ENCODE results near the gene RRAD.

The RRAD gene

DNA sequence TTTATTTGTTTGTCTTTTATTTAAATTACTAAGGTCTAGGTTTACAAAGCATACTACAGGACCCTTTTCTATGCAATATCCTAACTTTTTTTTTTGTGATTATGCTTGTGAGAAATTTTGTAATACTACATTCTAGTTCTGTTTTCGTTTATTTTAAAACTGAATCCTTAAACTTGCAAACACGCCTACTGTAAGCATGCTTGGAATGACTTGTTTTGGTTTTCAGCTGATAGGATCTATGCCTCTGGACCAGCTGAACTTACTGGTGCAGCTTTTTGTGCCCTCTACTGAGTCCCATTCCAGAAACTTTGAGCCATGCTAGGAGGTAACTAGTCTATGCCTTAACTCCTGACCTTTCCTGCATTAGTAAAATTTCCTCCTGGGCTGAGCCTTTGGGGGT lies 39.0 kb downstream of the RRAD start:
- no peak for DNase-seq

DNA sequence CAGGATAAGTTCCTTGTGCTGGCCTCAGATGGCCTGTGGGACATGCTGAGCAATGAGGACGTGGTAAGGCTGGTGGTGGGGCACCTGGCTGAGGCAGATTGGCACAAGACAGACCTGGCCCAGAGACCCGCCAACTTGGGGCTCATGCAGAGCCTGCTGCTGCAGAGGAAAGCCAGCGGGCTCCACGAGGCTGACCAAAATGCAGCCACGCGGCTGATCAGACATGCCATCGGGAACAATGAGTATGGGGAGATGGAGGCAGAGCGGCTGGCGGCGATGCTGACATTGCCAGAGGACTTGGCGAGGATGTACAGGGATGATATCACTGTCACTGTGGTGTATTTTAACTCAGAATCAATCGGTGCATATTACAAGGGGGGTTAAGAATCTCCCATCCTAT lies 39.8 kb downstream of the RRAD start:
- DNase-seq: no peak

DNA sequence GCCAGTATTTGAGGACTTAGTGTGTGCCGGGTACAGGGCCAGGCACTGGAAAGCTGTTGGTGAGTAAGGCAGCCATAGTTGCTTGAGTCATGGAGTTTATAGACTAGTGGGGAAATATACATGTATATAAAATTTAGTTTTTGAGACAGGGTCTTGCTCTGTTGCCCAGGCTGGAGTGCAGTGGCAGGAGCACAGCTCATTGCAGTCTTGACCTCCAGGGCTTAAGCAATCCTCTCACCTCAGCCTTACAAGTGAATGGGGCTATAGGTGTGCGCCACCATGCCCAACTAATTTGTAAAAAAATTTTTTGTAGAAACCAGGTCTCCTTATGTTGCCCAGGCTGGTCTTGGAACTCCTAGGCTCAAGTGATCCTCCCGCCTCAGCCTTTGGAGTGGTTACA lies 42.6 kb downstream of the RRAD start:
- no peak for DNase-seq

DNA sequence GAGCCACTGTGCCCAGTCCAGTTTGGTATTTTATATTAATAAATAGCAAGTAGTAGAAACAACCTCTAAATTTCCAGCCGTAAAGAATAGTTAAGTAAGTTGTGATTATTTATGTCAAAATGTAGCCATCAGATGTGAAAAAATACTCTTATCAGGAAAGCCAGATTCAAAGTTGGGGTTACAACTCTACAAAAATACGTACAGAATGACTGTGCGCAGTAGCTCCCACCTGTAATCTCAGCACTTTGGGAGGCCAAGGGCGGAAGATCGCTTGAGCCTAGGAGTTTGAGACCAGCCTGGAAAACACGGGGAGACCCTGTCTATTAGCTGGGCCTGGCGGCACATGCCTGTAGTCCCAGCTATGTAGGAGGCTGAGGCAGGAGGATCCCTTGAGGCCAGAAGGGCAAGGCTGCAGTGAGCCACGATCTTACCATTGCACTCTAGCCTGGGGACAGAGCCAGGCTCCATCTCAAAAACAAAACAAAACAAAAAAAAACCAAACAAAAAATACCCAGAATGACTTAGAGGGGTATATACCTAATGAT lies 43.3 kb downstream of the RRAD start:
- no peak for DNase-seq

DNA sequence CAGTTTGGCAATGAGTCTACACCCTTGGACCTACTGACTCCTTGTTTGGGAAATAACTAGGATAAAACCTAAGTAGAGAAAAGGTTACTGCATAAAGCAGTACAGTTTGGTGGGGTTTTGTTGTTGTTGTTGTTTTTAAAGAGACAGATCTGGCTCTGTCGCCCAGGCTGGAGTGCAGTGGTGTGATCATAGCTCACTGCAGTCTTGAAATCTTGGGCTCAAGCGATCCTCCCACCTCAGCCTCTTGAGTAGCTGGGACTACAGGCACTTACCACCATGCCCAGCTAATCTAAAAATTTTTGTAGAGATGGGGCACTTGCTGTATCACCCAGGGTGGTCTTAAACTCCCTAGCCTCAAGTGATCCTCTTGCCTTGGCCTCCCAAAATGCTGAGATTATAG lies 43.8 kb downstream of the RRAD start:
- no peak for DNase-seq

DNA sequence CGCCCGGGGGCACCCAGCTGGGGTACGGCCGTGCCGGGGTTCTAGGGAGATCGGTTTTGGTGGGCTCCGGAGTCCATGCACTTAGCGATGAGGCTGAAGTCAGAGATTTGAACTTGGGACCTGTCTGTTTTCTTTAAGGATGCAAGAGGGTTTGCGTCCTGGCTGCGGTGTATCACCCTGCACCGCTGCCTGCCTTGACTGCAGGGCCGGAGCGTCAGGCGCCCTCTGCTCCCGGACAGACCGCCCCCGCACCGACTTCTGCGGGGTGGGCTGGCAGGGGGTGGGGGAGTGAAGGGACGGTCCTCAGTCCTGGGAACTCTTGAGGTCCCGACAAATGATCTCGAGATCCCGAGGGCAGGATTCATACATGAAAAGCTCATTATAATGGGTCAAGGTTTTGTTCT lies 44.3 kb downstream of the RRAD start:
- DNase-seq: no peak

DNA sequence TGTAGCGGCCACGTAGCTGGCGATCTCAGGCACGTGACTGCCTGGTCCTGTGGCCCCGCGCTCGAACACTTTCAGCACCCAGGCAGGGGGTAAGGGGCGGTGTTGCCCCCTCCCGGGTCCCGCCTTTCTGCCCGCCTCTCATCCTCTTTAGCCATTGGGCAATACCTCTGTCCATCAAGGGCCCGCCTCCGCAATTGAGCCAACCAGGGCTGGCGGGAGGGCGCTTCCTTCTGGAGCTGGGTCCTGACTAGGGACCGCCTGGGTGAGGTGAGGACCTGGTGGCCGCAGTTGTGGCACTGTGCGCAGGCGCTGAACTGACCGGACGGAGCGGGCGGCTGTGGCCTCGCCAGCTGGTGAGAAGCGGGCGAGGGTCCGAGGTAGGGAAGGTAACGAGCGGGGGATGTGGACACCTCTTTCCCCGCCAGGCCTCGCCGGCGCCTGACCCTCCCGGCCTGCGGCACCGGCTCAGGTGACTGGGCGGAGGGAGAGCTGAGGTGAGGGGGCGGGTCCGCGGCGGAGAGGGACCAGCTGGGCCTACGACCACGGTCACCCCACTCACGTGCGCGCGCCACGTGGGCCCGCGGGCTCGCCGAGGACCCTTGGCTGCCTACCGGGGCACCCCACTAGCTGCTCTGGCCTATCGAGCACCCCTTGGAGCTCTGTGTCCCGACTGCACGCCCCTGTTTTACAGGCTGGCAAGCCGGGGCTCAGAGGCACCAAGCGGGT lies 44.9 kb downstream of the RRAD start, which contains the start of gene PDP2:
PDP2 (plus strand) TSS at position 228 of the 726 bp plus-strand sequence. CDS start 3,770 bp downstream, outside the sequence.
- DNase-seq: peak; percentile 62 to 96 (median 90)

DNA sequence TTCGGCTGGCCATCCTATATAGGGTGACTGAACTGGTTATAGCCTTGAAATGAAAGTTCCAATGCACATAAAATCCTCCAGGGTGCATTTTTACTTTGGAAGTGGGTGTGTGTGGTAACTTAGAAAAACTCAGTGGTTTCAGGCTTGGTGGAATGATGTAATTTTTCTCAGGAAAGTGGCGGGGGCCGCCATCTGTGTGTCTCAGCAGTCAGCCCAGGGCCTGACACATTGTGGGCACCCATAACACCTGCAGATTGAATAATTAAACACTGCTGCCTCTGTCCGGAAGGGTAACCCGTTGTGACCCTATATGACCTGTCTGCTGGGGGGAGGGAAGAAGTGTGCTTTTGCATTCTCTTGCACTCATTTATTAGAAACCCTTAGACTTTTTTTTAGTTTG lies 47.3 kb downstream of the RRAD start:
- DNase-seq: peak in 4 of 56 donors; percentile 15 to 31 (median 22)

DNA sequence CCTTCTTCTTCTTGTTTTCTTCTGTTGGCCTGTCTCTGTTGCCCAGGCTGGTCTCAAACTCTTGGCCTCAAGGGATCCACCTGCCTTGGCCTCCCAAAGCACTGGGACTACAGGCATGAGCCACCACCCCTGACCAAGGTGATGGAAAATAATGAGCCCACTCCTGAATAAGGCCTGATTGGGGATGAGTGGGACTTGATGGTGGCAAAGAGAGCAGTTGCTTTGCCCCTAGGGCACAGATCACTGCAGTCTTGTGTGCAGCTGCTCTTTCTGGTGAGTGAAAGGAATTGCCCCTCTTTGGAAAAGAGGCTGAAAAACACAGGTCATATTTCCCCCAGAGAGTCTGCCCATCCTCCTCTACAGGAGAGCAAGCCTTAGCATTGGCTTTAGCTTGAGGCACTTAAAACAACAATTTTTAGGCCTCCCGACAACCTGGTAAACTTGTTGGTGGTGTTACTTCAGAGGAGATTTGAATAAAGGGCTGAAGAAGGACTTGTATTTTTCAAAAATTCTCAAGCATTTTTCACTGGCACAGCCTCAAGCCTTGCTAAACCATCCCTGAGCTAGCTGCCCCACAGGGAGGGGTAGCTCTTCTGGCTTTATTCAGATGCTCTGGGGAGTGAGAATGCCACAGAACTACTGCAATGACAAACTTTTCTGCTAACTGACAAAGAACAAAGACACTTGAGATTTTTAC lies 51.1 kb downstream of the RRAD start:
- no peak for DNase-seq

DNA sequence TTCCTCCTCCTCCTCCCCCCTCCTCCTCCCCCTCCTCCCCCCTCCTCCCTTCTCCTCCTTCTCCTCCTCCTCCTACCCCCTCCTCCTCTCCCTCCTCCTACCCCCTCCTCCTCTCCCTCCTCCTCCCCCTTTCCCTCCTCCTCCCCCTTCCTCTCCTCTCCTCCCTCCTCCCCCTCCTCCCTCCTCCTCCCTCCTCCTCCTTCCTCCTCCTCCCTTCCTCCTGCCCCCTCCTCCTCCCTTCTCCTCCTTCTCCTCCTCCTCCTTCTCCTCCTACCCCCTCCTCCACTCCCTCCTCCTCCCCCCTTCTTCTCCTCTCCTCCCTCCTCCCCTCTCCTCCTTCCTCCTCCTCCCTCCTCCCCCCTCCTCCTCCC lies 51.7 kb downstream of the RRAD start:
- DNase-seq: no peak

DNA sequence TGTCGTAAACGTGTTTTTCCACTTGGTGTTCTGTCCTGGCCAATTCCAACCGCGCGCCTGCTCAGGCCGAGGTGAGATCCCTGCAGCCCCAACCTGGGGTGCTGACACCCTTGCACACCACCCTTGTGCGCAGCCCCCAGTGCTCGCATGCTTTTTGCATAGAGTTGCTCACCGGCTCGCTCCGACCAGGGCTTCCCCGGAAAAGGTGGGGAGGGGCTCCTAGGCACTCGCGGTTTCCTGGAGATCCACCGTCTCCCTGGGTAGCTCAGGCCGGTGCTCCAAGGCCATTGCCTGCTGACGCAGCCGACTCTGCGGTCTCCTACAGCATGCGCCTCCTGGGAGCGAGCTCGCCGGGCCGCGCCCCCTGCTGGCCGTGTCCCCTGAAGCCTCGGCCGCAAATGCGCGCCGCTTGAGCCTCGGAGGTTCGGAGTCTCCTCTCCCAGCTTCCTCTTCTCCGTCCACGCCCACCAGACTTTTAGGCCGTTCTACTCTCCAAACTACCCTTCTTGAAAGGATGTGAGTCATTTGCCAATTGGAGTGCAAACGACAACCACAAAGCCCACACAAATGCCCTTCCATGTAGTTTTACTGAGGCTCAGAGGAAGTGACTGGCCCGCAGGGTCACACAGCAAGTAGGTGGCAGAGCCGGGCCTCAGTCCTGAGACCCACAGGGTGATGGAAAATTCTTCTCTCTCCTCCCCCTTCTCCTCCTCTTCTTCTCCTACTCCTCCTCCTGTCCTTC lies 52.2 kb downstream of the RRAD start:
- DNase-seq: peak in 55 of 56 donors; percentile 9 to 90 (median 70)

DNA sequence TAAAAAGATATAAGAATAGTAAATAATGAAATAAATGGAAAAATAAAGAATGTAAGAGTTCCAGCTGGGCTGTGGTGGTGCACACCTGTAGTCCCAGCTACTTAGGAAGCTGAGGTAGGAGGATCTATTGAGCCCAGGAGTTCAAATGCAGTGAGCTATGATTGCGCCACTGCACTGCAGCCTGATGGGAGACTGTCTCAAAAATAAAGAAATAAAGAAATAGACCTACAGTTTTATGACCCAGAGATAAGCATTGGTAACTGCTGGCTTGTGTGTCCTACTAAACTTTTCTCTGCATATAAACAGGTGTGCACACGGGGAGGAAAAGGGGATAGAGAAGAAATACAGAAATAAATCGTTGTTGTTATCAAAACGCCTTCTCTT lies 52.8 kb downstream of the RRAD start:
- no peak for DNase-seq

DNA sequence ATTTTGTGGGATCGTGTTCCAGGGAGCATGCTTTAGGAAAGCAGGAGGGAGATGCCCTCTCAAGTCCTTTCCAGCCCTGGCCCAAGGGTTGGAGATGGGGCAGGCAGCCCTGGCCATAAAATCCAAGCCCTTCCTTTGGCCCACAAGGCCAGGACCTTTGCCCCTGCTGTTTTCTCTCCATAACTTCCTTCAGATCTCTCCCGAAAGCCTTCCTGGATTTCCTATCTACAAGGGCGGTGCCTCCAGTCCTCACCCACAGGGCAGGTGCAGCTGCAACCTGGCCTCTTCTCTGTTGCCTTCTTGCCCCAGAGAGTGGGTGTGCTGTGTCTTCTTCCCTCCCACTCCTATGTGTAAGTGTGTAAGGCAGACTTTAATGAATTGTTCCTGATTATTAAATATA lies 53.5 kb downstream of the RRAD start:
- DNase-seq: no peak
